ENCODE data around the gene ADAM8.

The ADAM8 gene

GRCh38 chr10:133283931-133284330, 7.3 kb upstream of the ADAM8 start:
- DNase-seq (ENCODE audit: low read depth) = no peak
- TF ChIP-seq, protein P1, sequence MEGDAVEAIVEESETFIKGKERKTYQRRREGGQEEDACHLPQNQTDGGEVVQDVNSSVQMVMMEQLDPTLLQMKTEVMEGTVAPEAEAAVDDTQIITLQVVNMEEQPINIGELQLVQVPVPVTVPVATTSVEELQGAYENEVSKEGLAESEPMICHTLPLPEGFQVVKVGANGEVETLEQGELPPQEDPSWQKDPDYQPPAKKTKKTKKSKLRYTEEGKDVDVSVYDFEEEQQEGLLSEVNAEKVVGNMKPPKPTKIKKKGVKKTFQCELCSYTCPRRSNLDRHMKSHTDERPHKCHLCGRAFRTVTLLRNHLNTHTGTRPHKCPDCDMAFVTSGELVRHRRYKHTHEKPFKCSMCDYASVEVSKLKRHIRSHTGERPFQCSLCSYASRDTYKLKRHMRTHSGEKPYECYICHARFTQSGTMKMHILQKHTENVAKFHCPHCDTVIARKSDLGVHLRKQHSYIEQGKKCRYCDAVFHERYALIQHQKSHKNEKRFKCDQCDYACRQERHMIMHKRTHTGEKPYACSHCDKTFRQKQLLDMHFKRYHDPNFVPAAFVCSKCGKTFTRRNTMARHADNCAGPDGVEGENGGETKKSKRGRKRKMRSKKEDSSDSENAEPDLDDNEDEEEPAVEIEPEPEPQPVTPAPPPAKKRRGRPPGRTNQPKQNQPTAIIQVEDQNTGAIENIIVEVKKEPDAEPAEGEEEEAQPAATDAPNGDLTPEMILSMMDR (conservative IDR thresholded peaks at IDR 0.05; ENCODE audit: control insufficient read depth, insufficient read depth, low read depth, low read length) = no peak
- no peak overlapping the region for H3K4me3 ChIP-seq (ENCODE audit: control insufficient read depth, low read depth, low read length)

GRCh38 chr10:133282846-133283390, 6.2 kb upstream of the ADAM8 start:
- DNase-seq (ENCODE audit: low read depth) = no peak
- TF ChIP-seq, protein P1 (conservative IDR thresholded peaks at IDR 0.05; ENCODE audit: control insufficient read depth, insufficient read depth, low read depth, low read length) = no peak
- H3K4me3 ChIP-seq (ENCODE audit: control insufficient read depth, low read depth, low read length) = no peak overlapping the region

- TF ChIP-seq, protein P1 (conservative IDR thresholded peaks at IDR 0.05; ENCODE audit: control insufficient read depth, insufficient read depth, low read depth, low read length) = no peak
- DNase-seq (ENCODE audit: low read depth) = no peak
- H3K4me3 ChIP-seq (ENCODE audit: control insufficient read depth, low read depth, low read length) = no peak overlapping the region
Measured at GRCh38 chr10:133281628-133282372, 5.1 kb upstream of the ADAM8 start.

GRCh38 chr10:133281084-133281483, 4.4 kb upstream of the ADAM8 start:
- TF ChIP-seq, protein P1 (conservative IDR thresholded peaks at IDR 0.05; ENCODE audit: control insufficient read depth, insufficient read depth, low read depth, low read length) = no peak
- DNase-seq (ENCODE audit: low read depth) = no peak
- H3K4me3 ChIP-seq (ENCODE audit: control insufficient read depth, low read depth, low read length) = no peak overlapping the region

- H3K4me3 ChIP-seq (ENCODE audit: control insufficient read depth, low read depth, low read length) = no peak overlapping the region
- TF ChIP-seq, protein P1 (conservative IDR thresholded peaks at IDR 0.05; ENCODE audit: control insufficient read depth, insufficient read depth, low read depth, low read length) = no peak
- DNase-seq (ENCODE audit: low read depth) = no peak
Measured at GRCh38 chr10:133280391-133281059, 3.9 kb upstream of the ADAM8 start.

- TF ChIP-seq, protein P1 (conservative IDR thresholded peaks at IDR 0.05; ENCODE audit: control insufficient read depth, insufficient read depth, low read depth, low read length) = no peak
- no peak overlapping the region for H3K4me3 ChIP-seq (ENCODE audit: control insufficient read depth, low read depth, low read length)
- no peak for DNase-seq (ENCODE audit: low read depth)
Measured at GRCh38 chr10:133279326-133280226, 2.9 kb upstream of the ADAM8 start.
